GDM1 (cell line): ENCODE measurements around the gene RAPGEF6.
A peak's percentile ranks its signal among the peaks of the same experiment; 100 is the strongest.
"Not testable (repeated sequence)": the region's sequence is repeated elsewhere in the genome, so short reads cannot be mapped to it uniquely, and the experiment has no call there.

ENCODE experiments used
- DNase-seq: peaks from one replicate; lab custom pipeline; 2025; lab: John Stamatoyannopoulos, UW

Gene RAPGEF6

GRCh38 chr5:131644370-131644769 is 9.3 kb upstream of the RAPGEF6 start:
- no peak for DNase-seq

DNA sequence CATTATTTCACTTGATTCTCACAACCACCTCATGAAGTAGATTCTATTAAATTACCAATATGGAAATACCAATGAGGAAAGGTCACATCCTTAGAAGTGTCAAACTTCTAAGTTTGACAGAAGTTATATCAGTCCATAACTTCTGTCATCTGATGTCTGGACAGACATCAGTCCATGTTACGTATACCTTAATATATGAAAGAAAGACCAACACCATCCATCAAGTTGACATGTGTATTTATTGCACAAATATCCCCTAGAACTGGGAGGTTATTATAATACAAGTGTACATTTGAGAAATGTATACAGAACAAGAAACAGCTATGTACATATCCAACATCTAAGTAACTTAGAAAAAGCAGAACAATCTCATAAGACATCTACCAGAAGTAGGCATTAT is 6.5 kb upstream of the RAPGEF6 start:
- no peak for DNase-seq

DNA sequence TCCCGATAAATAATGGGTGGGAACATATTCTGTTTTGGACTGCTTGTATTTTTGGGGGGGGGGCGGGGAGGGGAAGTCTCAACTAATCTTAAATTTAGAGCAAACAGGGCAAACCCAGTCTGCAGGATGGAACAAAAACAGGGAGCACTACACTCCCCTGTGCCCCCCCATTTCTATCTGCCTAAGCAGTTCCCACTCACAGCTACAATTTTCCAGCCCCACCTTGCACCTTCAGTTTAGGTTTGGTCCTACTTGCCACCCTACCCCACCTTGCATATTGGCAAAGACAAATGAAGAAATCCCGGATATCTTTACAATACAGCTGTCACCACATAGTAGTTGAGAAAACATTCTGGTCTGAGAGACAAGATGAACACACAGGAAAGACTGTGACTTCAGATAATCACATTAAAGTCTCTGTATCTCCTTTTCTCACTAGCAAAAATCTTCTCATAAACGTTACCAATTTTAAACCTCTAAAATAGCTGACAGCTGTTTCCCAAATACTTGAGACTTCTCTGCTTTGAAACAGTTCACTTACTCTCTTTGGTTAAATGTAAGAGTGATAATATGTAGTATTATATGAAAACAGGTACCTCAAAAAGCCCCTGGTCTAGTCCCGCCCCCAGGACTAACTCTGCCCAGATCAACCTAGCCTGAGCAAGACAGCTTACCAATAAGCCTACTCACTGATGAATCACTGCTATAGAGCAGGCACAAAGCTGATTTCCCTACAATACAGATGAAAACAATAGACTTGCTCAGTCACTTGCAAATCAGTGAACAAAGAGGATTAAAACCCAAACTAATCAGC is 5.2 kb upstream of the RAPGEF6 start:
- DNase-seq = no peak

- no peak for DNase-seq
Observed at GRCh38 chr5:131639148-131639547, 4.1 kb upstream of the RAPGEF6 start.

- DNase-seq = peak; percentile 3
Observed at GRCh38 chr5:131637694-131638093, 2.7 kb upstream of the RAPGEF6 start.

GRCh38 chr5:131635684-131636572 is 899 bp upstream of the RAPGEF6 start:
- no peak for DNase-seq

DNA sequence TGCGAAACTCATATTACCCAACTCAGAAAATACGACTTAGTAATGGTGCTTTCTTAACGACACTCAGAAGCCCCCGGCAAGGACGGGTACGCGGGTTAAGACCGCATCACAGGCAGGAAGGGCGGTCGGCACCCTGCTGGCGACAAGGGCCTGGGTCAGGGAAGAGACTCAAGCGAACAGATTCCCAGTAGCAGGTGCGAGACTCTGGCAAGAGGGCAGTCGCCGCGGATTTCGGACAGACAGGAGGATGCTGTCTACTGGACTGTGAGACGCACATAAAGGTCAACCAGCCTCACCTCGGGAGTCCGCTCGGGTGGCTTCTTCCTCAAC is 398 bp downstream of the RAPGEF6 start:
- peak; percentile 48 for DNase-seq

- no peak for DNase-seq
Observed at GRCh38 chr5:131634238-131634637, 791 bp downstream of the RAPGEF6 start.

GRCh38 chr5:131633830-131634229 is 1.2 kb downstream of the RAPGEF6 start:
- DNase-seq = no peak

GRCh38 chr5:131630963-131631350 is 4.1 kb downstream of the RAPGEF6 start:
- no peak for DNase-seq

DNA sequence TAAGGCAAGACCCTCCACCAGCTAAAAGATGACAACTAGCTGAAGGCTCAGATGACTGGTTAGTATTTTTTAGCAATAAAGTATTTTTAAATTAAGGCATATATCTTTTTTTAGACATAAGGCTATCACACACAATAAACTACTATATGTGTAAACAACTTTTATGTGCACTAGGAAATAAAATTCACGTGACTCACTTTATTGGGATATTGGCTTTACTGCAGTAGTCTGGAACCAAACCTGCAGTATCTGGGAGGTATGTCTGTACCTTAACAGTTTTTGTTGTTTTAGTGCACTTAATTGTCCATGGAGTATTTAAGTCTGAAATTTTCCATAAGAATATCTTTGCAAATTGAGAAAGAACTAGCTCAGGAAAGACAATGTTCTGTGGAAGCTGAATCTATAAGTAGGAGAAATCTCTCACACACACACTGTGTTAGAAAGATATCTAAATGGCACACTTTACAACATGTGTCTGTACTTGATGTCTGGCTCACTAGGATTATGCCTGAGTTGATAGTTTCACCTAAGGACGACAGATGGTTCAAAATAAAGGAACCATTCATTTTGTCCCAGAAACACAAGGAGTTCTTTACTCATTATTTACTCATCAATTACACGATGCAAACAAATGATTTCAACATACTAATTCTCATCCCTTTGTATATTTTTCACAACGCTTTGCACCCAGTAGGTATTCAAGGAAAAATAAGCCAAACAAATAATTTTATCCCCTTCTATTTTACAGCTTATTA is 4.6 kb downstream of the RAPGEF6 start:
- no peak for DNase-seq

DNA sequence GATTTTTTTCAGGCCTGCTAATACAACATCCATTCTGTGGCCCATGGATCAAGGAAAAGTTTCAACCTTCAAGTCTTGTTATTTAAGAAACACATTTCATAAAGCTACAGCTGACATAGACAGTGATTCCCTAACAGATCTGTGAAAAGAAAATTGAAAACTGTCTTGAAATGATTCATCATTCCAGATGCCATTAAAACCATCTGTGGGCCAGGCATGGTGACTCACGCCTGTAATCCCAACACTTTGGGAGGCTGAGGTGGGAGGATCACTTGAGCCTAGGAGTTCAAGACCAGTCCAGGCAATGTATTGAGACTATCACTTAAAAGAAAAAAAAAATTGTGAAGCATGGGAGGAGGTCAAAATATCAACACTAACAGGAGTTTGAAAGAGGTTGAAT is 6.0 kb downstream of the RAPGEF6 start:
- DNase-seq = no peak

DNA sequence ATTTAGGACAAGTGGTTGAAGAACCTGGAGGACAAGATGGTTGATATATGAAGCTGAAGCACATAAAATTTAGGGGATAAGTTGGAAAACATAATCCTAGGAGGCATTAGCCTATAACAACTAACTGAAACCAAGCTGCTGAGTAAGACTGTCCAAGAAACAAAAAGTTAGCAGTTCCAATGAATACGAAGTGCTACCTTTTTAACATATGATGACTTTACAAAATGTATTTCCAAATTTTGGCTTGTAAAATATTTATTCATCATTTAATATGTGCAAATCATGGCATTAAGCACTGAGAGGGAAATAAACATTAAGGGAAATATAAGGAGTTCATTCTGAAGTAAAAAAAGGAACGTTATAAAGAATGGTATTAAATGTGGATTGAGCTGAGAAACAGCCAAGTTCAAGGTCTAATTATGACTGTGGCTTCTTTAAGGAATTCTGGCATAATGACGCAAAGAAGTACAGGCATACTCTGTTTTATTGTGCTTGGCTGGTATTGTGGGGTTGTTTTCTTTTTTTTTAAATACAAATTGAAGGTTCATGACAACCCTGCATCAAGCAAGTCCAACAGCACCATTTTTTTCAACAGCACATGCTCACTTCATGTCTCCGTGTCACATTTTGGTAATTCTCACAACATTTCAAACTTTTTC is 7.7 kb downstream of the RAPGEF6 start:
- no peak for DNase-seq

- no peak for DNase-seq
Observed at GRCh38 chr5:131622633-131623032, 12.4 kb downstream of the RAPGEF6 start.

DNA sequence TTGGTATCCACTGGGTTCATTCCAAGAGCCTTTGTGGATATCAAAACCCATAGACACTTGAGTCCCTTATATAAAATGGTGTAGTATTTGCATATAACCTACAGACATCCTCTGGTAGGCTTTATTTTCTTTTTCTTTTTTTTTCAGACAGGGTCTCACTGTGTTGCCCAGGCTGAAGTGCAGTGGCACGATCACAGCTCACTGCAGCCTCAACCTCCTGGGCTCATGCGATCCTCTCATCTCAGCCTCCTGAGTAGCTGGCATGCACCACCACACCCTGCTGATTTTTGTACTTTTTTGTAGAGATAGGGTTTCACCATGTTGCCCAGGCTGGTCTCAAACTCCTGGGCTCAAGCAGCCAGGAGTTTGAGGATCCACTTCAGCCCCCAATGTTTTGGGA is 13.9 kb downstream of the RAPGEF6 start:
- not testable (repeated sequence) for DNase-seq

DNA sequence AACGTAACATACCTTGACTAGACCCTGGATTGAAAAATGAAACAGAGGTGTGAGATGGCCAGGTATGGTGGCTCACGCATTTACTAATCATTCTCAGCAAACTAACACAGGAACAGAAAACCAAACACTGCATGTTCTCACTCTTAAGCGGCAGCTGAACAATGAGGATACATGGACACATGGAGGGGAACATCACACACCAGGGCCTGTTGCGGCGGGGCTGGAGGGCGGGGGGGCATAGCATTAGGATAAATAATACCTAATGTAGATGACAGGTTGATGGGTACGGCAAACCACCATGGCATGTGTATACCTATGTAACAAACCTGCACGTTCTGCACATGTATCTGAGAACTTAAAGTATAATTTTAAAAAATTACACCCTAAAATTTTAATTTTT is 15.9 kb downstream of the RAPGEF6 start:
- DNase-seq = no peak

DNA sequence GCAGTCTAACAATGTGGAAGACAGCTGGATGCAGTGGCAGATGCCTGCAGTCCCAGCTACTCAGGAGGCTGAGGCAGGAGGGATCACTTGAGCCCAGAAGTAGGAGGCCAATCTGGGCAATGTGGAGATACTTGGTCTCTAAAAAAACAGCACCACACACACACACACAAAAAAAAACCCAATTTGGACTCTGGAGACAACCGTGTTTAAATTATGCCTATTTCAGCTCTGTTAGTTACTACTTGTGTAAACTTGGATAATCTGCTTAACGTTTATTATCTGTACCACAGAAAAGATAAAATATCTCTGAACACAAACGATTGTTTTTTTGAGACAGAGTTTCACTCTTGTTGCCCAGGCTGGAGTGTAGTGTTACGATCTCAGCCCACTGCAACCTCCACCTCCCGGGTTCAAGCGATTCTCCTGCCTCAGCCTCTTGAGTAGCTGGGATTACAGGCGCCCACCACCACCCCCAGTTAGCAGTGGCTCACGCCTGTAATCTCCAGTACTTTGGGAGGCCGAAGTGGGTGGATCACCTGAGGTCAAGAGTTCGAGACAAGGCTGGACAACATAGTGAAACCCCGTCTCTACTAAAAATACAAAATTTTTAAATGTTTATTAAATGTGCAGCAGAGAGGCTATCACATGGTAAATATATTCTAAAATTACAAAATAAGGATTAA is 17.7 kb downstream of the RAPGEF6 start:
- no peak for DNase-seq

- DNase-seq = no peak
Observed at GRCh38 chr5:131615957-131616356, 19.1 kb downstream of the RAPGEF6 start.

GRCh38 chr5:131613423-131613822 is 21.6 kb downstream of the RAPGEF6 start:
- DNase-seq = no peak

GRCh38 chr5:131611064-131611381 is 24.0 kb downstream of the RAPGEF6 start:
- DNase-seq = no peak

DNA sequence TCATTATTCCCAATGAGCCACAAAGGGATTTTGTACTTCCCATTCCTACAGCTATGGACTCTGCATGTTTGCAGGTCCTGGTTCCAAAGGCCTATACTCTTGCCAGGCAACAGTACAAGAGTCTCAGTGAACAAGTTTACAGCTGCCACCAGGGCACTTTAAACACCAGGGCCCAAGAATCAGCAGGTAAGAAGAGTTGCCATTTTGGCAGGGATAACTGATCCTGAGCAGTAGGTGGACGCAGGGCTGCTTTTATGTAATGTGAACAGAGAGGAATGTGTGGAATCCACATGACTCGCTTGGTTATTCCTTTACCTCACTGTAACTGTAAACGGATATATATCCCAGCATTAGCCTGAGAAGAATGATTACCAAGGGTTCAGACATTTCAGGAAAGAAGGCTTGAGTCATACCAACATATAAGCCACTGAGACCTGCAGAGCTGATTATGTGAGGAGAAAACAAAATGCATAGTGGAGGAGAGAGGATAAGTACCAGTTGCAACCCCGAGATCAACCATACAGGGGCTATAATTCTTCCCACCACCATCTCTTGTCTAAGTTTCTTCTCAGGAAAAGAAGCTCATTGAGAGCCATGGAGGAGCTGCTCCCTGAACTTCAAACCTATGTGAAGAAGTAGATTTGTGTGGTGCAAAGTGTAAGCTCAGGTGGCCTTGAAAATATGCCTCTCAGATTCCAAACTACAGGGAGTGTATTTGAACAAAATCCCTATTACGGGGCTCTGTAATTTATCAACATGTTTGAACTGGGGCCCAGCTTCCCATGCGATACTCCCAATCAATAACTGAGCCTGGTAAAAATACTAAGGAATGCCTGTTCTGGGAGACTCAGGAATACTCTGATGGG is 24.6 kb downstream of the RAPGEF6 start:
- DNase-seq = no peak
